ENCODE results near the gene ST7L.

- TF ChIP-seq CTCF (IDR thresholded peaks at IDR 0.05; ENCODE audit: insufficient read depth, low read depth, low read length) (no peak), EZH2 (IDR thresholded peaks at IDR 0.05; ENCODE audit: insufficient read depth, low read length) (no peak)
These were observed 126.9 kb downstream of the ST7L start for GRCh38 chr1:112492076-112492475.

Data from astrocyte (in vitro differentiated cells and primary cell).